ENCODE measurements around the gene PRDM16.

DNA sequence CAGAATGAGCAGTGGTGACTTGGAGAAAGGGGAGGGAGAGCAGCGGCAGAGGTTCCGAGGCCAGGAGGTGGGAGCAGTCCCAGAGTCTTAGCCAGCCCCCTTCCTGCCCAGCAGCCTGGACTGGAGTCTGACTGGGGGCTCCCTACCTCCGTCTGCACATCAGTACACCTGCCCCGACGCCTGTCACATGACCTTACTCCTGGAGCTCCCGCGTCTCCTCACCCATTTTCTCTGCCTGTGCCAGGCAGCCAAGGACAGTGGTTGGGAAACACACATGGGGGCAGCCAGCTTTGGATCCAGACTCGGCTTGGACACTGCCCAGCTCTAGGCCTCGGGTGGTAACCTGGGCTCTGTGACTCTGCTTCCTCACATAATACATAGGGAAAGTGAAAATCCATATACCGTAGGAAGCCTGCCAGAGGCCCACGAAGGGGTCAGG lies 30.9 kb upstream of the PRDM16 start:
- TF ChIP-seq, protein P1, sequence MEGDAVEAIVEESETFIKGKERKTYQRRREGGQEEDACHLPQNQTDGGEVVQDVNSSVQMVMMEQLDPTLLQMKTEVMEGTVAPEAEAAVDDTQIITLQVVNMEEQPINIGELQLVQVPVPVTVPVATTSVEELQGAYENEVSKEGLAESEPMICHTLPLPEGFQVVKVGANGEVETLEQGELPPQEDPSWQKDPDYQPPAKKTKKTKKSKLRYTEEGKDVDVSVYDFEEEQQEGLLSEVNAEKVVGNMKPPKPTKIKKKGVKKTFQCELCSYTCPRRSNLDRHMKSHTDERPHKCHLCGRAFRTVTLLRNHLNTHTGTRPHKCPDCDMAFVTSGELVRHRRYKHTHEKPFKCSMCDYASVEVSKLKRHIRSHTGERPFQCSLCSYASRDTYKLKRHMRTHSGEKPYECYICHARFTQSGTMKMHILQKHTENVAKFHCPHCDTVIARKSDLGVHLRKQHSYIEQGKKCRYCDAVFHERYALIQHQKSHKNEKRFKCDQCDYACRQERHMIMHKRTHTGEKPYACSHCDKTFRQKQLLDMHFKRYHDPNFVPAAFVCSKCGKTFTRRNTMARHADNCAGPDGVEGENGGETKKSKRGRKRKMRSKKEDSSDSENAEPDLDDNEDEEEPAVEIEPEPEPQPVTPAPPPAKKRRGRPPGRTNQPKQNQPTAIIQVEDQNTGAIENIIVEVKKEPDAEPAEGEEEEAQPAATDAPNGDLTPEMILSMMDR (IDR thresholded peaks at IDR 0.05) = no peak
- no peak for TF ChIP-seq POLR2AphosphoS5 (IDR thresholded peaks at IDR 0.05; ENCODE audit: low read depth, low read length)
- TF ChIP-seq TCF7L2 (IDR thresholded peaks at IDR 0.05; ENCODE audit: low read depth, low read length) = no peak
- TF ChIP-seq, protein P2, sequence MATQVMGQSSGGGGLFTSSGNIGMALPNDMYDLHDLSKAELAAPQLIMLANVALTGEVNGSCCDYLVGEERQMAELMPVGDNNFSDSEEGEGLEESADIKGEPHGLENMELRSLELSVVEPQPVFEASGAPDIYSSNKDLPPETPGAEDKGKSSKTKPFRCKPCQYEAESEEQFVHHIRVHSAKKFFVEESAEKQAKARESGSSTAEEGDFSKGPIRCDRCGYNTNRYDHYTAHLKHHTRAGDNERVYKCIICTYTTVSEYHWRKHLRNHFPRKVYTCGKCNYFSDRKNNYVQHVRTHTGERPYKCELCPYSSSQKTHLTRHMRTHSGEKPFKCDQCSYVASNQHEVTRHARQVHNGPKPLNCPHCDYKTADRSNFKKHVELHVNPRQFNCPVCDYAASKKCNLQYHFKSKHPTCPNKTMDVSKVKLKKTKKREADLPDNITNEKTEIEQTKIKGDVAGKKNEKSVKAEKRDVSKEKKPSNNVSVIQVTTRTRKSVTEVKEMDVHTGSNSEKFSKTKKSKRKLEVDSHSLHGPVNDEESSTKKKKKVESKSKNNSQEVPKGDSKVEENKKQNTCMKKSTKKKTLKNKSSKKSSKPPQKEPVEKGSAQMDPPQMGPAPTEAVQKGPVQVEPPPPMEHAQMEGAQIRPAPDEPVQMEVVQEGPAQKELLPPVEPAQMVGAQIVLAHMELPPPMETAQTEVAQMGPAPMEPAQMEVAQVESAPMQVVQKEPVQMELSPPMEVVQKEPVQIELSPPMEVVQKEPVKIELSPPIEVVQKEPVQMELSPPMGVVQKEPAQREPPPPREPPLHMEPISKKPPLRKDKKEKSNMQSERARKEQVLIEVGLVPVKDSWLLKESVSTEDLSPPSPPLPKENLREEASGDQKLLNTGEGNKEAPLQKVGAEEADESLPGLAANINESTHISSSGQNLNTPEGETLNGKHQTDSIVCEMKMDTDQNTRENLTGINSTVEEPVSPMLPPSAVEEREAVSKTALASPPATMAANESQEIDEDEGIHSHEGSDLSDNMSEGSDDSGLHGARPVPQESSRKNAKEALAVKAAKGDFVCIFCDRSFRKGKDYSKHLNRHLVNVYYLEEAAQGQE (IDR thresholded peaks at IDR 0.05; ENCODE audit: insufficient read depth in 1 of 2, low read depth in 2 of 2, low read length in 1 of 2) = no peak
- no peak for TF ChIP-seq SIN3A (IDR thresholded peaks at IDR 0.05; ENCODE audit: borderline replicate concordance, insufficient read depth, low read depth, low read length)
